Measurements from ENCODE around the gene KCTD17.

The KCTD17 gene

GRCh38 chr22:37062376-37062675 is 10.8 kb downstream of the KCTD17 start:
- no peaks in the 10 kb centered on the region for H3K4me1 ChIP-seq (ENCODE audit: control insufficient read depth, low read depth, low read length)
- no peak overlapping the region for H4K5ac ChIP-seq (ENCODE audit: low read length)
- no peak overlapping the region for H3K4me3 ChIP-seq (ENCODE audit: low read length)
- no peak overlapping the region for H2BK15ac ChIP-seq (replicated peaks; ENCODE audit: low read depth)
- no peaks in the 10 kb centered on the region for H3K79me2 ChIP-seq (ENCODE audit: control insufficient read depth, insufficient read depth, low read length)
- H3K18ac ChIP-seq (ENCODE audit: low read length) = no peak overlapping the region
- H3K4me2 ChIP-seq (ENCODE audit: low read length) = no peak overlapping the region
- no peaks in the 10 kb centered on the region for H3K79me1 ChIP-seq (ENCODE audit: low read length)
- no peak overlapping the region for H3K4ac ChIP-seq (ENCODE audit: low read depth, low read length)
- no peak overlapping the region for H2AK5ac ChIP-seq (ENCODE audit: low read length)
- WGBS (ENCODE audit: extremely low coverage, insufficient coverage, low lambda C conversion rate) = no CpG with 5 or more reads among the region's 7 CpGs
- no peak overlapping the region for H3K23ac ChIP-seq (ENCODE audit: low read length)
- no peak overlapping the region for H2BK120ac ChIP-seq (ENCODE audit: low read depth, low read length)
- no peak for DNase-seq
- no peaks in the 10 kb centered on the region for H3K27me3 ChIP-seq (ENCODE audit: insufficient read depth, low read length, poor library complexity)
- no peak overlapping the region for H3K56ac ChIP-seq (ENCODE audit: low read length)
- H3K9ac ChIP-seq (ENCODE audit: low read length) = no peak overlapping the region
- H3K36me3 ChIP-seq (ENCODE audit: control insufficient read depth, insufficient read depth, low read length) = no peaks in the 10 kb centered on the region
- no peak overlapping the region for H3K27ac ChIP-seq (ENCODE audit: low read depth, low read length)
- no peak overlapping the region for H2BK5ac ChIP-seq (ENCODE audit: low read length)
- no peak overlapping the region for H4K8ac ChIP-seq (ENCODE audit: low read depth, low read length)

GRCh38 chr22:37062702-37063381 is 11.3 kb downstream of the KCTD17 start:
- Histone ChIP-seq H3K4me3 (ENCODE audit: low read length) (no peak overlapping the region), H3K23ac (ENCODE audit: low read length) (no peak overlapping the region), H3K18ac (ENCODE audit: low read length) (no peak overlapping the region), H3K9ac (ENCODE audit: low read length) (no peak overlapping the region), H3K4me1 (ENCODE audit: control insufficient read depth, low read depth, low read length) (no peaks in the 10 kb centered on the region), H3K27me3 (ENCODE audit: insufficient read depth, low read length, poor library complexity) (no peaks in the 10 kb centered on the region), H2AK5ac (ENCODE audit: low read length) (no peak overlapping the region), H3K4me2 (ENCODE audit: low read length) (no peak overlapping the region), H3K56ac (ENCODE audit: low read length) (peak overlapping the region; percentile 5), H3K27ac (ENCODE audit: low read depth, low read length) (no peak overlapping the region), H3K4ac (ENCODE audit: low read depth, low read length) (no peak overlapping the region), H4K8ac (ENCODE audit: low read depth, low read length) (no peak overlapping the region), H3K79me1 (ENCODE audit: low read length) (no peaks in the 10 kb centered on the region), H3K36me3 (ENCODE audit: control insufficient read depth, insufficient read depth, low read length) (no peaks in the 10 kb centered on the region), H4K5ac (ENCODE audit: low read length) (no peak overlapping the region), H3K79me2 (ENCODE audit: control insufficient read depth, insufficient read depth, low read length) (no peaks in the 10 kb centered on the region), H2BK15ac (replicated peaks; ENCODE audit: low read depth) (no peak overlapping the region), H2BK120ac (ENCODE audit: low read depth, low read length) (no peak overlapping the region), H2BK5ac (ENCODE audit: low read length) (no peak overlapping the region)
- DNase-seq = no peak
- WGBS (ENCODE audit: extremely low coverage, insufficient coverage, low lambda C conversion rate) = no CpG with 5 or more reads among the region's 15 CpGs

- Histone ChIP-seq H3K4ac (ENCODE audit: low read depth, low read length) (no peak overlapping the region), H3K18ac (ENCODE audit: low read length) (no peak overlapping the region), H2AK5ac (ENCODE audit: low read length) (no peak overlapping the region), H4K5ac (ENCODE audit: low read length) (no peak overlapping the region), H2BK15ac (replicated peaks; ENCODE audit: low read depth) (no peak overlapping the region), H3K9ac (ENCODE audit: low read length) (no peak overlapping the region), H3K4me3 (ENCODE audit: low read length) (no peak overlapping the region), H3K56ac (ENCODE audit: low read length) (no peak overlapping the region), H3K27me3 (ENCODE audit: insufficient read depth, low read length, poor library complexity) (no peaks in the 10 kb centered on the region), H3K79me2 (ENCODE audit: control insufficient read depth, insufficient read depth, low read length) (no peaks in the 10 kb centered on the region), H2BK120ac (ENCODE audit: low read depth, low read length) (no peak overlapping the region), H3K23ac (ENCODE audit: low read length) (no peak overlapping the region), H3K4me1 (ENCODE audit: control insufficient read depth, low read depth, low read length) (no peaks in the 10 kb centered on the region), H2BK5ac (ENCODE audit: low read length) (no peak overlapping the region), H3K79me1 (ENCODE audit: low read length) (no peaks in the 10 kb centered on the region), H3K27ac (ENCODE audit: low read depth, low read length) (no peak overlapping the region), H3K36me3 (ENCODE audit: control insufficient read depth, insufficient read depth, low read length) (no peaks in the 10 kb centered on the region), H4K8ac (ENCODE audit: low read depth, low read length) (no peak overlapping the region), H3K4me2 (ENCODE audit: low read length) (no peak overlapping the region)
- WGBS (ENCODE audit: extremely low coverage, insufficient coverage, low lambda C conversion rate) = no CpG with 5 or more reads among the region's 28 CpGs
- no peak for DNase-seq
These were observed 12.2 kb downstream of the KCTD17 start for GRCh38 chr22:37063431-37064420.

- H3K4me3 ChIP-seq (ENCODE audit: low read length) = no peak overlapping the region
- H3K23ac ChIP-seq (ENCODE audit: low read length) = no peak overlapping the region
- no peak overlapping the region for H3K4ac ChIP-seq (ENCODE audit: low read depth, low read length)
- no CpG with 5 or more reads among the region's 11 CpGs for WGBS (ENCODE audit: extremely low coverage, insufficient coverage, low lambda C conversion rate)
- no peaks in the 10 kb centered on the region for H3K79me1 ChIP-seq (ENCODE audit: low read length)
- H2AK5ac ChIP-seq (ENCODE audit: low read length) = no peak overlapping the region
- no peak overlapping the region for H2BK15ac ChIP-seq (replicated peaks; ENCODE audit: low read depth)
- no peaks in the 10 kb centered on the region for H3K79me2 ChIP-seq (ENCODE audit: control insufficient read depth, insufficient read depth, low read length)
- H4K5ac ChIP-seq (ENCODE audit: low read length) = no peak overlapping the region
- H3K4me2 ChIP-seq (ENCODE audit: low read length) = no peak overlapping the region
- no peaks in the 10 kb centered on the region for H3K4me1 ChIP-seq (ENCODE audit: control insufficient read depth, low read depth, low read length)
- H2BK5ac ChIP-seq (ENCODE audit: low read length) = no peak overlapping the region
- no peaks in the 10 kb centered on the region for H3K36me3 ChIP-seq (ENCODE audit: control insufficient read depth, insufficient read depth, low read length)
- H3K56ac ChIP-seq (ENCODE audit: low read length) = no peak overlapping the region
- no peak overlapping the region for H2BK120ac ChIP-seq (ENCODE audit: low read depth, low read length)
- no peak overlapping the region for H3K27ac ChIP-seq (ENCODE audit: low read depth, low read length)
- DNase-seq = no peak
- H3K18ac ChIP-seq (ENCODE audit: low read length) = no peak overlapping the region
- H3K27me3 ChIP-seq (ENCODE audit: insufficient read depth, low read length, poor library complexity) = peaks cover 2% of the 10 kb centered on the region
- no peak overlapping the region for H3K9ac ChIP-seq (ENCODE audit: low read length)
- no peak overlapping the region for H4K8ac ChIP-seq (ENCODE audit: low read depth, low read length)
These were observed 13.0 kb downstream of the KCTD17 start for GRCh38 chr22:37064553-37064952.

GRCh38 chr22:37065180-37065579 is 13.6 kb downstream of the KCTD17 start:
- Histone ChIP-seq H2BK120ac (ENCODE audit: low read depth, low read length) (no peak overlapping the region), H3K79me1 (ENCODE audit: low read length) (no peaks in the 10 kb centered on the region), H3K23ac (ENCODE audit: low read length) (no peak overlapping the region), H2AK5ac (ENCODE audit: low read length) (no peak overlapping the region), H3K56ac (ENCODE audit: low read length) (no peak overlapping the region), H3K4me1 (ENCODE audit: control insufficient read depth, low read depth, low read length) (no peaks in the 10 kb centered on the region), H2BK5ac (ENCODE audit: low read length) (no peak overlapping the region), H3K4me2 (ENCODE audit: low read length) (no peak overlapping the region), H4K5ac (ENCODE audit: low read length) (no peak overlapping the region), H4K8ac (ENCODE audit: low read depth, low read length) (no peak overlapping the region), H3K79me2 (ENCODE audit: control insufficient read depth, insufficient read depth, low read length) (no peaks in the 10 kb centered on the region), H3K27ac (ENCODE audit: low read depth, low read length) (no peak overlapping the region), H3K9ac (ENCODE audit: low read length) (no peak overlapping the region), H3K27me3 (ENCODE audit: insufficient read depth, low read length, poor library complexity) (peaks cover 2% of the 10 kb centered on the region), H3K4ac (ENCODE audit: low read depth, low read length) (no peak overlapping the region), H3K4me3 (ENCODE audit: low read length) (no peak overlapping the region), H2BK15ac (replicated peaks; ENCODE audit: low read depth) (no peak overlapping the region), H3K36me3 (ENCODE audit: control insufficient read depth, insufficient read depth, low read length) (no peaks in the 10 kb centered on the region), H3K18ac (ENCODE audit: low read length) (no peak overlapping the region)
- WGBS (ENCODE audit: extremely low coverage, insufficient coverage, low lambda C conversion rate) = no CpG with 5 or more reads among the region's 3 CpGs
- no peak for DNase-seq

All from mesendoderm (in vitro differentiated cells).